ENCODE measurements around the gene UNC45B.
"Not testable (repeated sequence)": the region's sequence is repeated elsewhere in the genome, so short reads cannot be mapped to it uniquely, and the experiment has no call there.

UNC45B gene, protein sequence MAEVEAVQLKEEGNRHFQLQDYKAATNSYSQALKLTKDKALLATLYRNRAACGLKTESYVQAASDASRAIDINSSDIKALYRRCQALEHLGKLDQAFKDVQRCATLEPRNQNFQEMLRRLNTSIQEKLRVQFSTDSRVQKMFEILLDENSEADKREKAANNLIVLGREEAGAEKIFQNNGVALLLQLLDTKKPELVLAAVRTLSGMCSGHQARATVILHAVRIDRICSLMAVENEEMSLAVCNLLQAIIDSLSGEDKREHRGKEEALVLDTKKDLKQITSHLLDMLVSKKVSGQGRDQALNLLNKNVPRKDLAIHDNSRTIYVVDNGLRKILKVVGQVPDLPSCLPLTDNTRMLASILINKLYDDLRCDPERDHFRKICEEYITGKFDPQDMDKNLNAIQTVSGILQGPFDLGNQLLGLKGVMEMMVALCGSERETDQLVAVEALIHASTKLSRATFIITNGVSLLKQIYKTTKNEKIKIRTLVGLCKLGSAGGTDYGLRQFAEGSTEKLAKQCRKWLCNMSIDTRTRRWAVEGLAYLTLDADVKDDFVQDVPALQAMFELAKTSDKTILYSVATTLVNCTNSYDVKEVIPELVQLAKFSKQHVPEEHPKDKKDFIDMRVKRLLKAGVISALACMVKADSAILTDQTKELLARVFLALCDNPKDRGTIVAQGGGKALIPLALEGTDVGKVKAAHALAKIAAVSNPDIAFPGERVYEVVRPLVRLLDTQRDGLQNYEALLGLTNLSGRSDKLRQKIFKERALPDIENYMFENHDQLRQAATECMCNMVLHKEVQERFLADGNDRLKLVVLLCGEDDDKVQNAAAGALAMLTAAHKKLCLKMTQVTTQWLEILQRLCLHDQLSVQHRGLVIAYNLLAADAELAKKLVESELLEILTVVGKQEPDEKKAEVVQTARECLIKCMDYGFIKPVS

DNA sequence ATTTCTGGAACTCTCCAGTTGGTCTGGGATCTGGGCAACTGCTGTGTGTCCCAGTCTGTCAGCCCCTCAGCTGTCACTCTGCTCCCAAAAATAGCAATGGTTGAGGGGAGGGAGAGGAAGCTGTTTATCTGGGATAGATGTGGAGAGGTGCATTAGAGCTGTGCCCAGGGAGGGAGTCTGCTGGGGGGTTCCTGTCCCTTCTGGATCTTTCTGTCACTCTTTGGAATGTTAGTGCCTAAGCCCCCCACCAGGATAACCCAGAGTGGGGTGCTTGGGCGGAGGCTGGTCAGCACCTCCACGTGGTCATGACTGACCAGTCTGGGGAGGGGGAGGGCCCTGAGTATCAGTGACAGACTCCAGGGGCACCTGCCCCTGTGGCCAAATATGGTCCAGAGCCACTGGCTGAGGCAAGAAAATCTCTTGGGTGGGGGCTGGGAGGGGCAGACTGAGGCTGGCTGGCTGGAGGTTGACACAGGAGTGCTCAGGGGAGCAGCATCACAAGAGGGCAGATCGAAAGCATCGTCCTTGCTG is at the start of gene UNC45B:
Gene UNC45B (plus strand): TSS at position 443 of the 531 bp plus-strand sequence. CDS start 447 bp downstream, outside the sequence.
- no peak for DNase-seq

DNA sequence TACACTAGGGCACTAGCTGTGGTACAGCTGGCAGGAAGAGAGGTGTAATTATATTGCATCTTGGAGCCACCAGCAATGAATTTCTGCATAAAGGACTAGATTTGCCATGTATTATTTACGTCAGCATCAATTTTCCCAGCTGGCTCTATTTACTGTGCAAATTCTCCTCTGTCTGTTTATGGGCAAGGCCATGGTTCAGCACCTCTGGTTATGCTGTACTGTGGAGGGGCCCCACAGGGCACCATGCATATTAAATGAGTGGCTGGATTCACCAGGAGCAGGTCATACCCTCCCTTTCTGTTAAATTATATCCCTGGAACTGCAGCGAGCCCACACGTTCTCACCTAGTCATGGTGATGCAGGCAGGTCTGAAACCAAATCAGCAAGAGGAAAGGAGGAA is 47.7 kb upstream of the UNC45B start:
- no peak for DNase-seq

DNA sequence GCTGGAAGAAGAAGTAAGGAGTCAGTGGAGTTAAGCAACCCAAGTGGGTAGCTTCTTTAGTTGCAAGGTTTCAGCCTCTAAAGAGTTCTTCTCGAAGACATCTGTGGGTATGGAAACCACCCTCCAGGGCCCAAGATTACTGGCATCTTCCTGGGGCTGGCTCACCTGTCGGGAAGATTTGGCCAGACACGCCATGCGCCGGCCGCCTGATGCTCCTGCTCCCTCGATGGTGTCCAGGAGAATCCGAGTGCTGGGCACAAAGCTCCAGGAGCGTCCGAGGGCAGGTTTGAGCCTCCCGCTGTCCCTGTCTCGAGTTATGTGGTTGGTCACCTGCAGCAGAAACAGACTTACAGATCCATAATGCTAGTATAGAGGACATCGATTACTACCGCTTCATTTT is 46.6 kb upstream of the UNC45B start:
- DNase-seq, result no peak

DNA sequence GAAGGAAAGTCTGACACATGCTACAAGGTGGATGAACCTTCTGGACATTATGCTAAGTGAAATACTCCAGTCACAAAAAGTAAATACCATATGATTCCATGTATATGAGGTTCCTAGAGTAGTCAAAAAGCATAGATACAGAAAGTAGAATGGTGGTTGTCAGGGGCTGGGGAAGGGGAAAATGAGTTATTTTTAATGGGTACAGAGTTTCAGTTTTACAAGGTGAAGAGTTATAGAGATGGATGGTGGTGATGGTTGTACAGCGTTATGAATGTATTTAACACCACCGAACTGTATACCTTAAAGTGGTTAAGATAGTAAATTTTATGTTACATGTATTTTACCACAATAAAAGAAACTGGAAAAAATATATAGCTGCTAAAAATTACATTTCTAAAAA is 45.9 kb upstream of the UNC45B start:
- DNase-seq, result no peak

DNA sequence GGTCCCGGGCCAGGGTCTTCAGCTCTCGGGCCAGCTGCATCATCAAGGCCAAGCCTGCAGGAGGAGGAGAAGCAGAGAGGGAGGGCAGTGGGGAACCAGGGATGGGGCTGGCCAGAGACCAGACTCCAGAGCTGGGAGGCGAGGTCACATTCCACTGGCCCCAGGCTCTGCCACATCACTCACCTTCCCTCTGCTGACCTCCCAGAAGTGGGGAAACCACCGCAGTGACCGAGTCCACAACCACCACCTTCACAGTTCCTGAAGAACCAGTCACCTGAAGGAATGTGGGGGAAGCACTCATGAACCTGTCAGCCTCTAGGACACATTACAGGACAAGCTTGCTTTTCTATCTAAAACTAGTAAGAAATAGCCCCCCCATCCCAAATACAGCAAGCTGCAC is 44.3 kb upstream of the UNC45B start:
- no peak for DNase-seq

GRCh38 chr17:35104844-35105450 is 42.7 kb upstream of the UNC45B start:
- DNase-seq, result no peak

DNA sequence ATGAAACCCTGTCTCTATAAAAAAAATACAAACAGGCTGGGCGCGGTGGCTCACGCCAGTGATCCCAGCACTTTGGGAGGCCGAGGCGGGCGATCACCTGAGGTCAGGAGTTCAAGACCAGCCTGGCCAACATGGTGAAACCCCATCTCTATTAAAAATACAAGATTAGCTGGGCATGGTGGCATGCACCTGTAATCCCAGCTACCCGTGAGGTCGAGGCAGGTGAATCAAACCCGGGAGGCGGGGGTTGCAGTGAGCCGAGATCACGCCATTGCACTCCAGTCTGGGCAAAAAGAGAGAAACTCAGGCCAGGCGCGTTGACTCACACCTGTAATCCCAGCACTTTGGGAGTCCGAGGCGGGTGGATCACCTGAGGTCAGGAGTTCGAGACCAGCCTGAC is 36.8 kb upstream of the UNC45B start:
- not testable (repeated sequence) for DNase-seq

- DNase-seq, result no peak
These were observed 30.8 kb upstream of the UNC45B start for GRCh38 chr17:35116845-35117244.

- DNase-seq, result peak; percentile 51
These were observed 29.6 kb upstream of the UNC45B start for GRCh38 chr17:35117984-35118383.

GRCh38 chr17:35119370-35120165 is 28.0 kb upstream of the UNC45B start, which contains the start of gene RAD51D:
TSS of gene RAD51D (minus strand) at chr17:35119860. CDS start at chr17:35119613, 247 bp downstream.
- DNase-seq, result peak; percentile 56

- DNase-seq, result no peak
These were observed 26.3 kb upstream of the UNC45B start, which contains the start of gene FNDC8 for GRCh38 chr17:35121315-35121714. TSS of gene FNDC8 (plus strand) at chr17:35121615. CDS start at chr17:35121694, 79 bp downstream.

- no peak for DNase-seq
These were observed 19.7 kb upstream of the UNC45B start for GRCh38 chr17:35127751-35128514.

DNA sequence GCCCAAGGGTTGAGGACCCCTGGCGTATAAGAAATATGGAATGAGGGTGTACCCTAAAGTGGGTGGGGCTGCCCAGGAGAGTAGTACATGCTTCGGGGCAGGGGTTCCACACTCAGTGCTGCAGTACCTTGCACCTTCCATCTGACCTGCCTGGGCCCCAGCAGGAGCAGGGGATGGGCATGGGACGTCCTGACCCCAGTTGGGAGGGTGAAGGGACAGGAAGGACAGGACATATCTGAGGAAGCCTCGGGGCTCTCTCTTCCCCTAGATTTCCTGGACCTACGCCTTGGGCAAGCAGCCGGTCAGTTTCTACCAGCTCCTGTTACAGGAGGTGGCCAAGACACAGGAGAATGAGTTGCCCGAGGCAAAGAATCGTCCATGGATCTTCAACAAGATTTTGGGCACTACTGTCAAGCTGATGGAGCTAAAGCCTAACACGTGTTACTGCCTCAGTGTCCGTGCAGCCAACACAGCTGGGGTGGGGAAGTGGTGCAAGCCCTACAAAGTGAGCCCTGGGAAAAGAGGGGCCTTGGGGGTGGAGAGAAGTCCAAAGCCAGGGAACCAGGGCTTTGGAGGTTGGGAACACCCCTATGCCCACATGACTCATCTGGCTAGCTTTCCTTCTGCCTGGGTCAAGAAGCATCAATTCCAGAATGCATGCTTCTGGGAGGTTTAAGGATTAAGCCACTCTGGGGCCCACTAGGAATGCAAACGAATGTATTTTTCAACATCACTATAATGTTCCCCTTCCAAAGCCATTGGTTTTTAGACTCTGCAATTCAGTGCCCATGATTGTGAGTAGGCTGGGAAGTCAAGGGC is 18.3 kb upstream of the UNC45B start:
- no peak for DNase-seq

- no peak for DNase-seq
These were observed 17.7 kb upstream of the UNC45B start for GRCh38 chr17:35129973-35130351.

DNA sequence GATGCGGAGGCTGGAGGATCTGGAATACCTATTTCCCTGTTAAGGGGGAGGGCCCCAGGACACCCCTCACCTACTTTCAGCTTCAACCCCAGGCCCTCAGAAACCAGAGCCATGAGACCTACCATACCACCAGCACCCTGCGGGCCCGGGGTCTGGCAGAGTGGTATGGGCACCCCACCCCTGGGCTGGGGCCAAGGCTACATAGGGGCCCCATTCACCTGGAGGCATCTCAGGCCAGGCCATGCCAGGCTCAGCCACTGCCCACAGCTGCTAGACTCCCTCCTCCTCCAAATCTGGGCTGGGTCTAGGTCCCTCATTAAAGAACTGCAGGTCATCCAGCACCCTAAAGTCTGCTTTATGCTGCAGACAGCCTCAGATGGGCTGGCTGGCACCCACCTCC is 17.2 kb upstream of the UNC45B start:
- no peak for DNase-seq

DNA sequence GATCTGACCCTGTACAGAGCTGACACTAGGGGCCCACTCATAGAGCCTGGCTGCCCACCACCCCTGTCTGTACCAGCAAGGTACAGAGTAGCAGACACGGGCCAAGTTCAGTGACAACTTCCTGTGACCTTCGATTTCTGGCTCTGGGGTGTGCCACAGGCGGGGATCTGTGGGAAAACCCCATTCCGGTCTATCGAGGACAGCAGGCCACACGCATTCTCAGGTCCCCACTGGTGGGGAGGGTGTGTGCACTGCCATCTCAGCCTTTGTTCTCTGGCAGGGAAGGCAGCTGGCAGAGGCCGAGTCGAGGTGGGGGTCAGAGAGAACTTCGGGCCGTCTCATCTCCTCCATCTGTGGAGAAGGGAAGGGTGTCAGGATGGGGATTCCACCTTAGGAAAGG is 15.5 kb upstream of the UNC45B start:
- DNase-seq, result no peak

- no peak for DNase-seq
These were observed 14.6 kb upstream of the UNC45B start for GRCh38 chr17:35132816-35133550.

DNA sequence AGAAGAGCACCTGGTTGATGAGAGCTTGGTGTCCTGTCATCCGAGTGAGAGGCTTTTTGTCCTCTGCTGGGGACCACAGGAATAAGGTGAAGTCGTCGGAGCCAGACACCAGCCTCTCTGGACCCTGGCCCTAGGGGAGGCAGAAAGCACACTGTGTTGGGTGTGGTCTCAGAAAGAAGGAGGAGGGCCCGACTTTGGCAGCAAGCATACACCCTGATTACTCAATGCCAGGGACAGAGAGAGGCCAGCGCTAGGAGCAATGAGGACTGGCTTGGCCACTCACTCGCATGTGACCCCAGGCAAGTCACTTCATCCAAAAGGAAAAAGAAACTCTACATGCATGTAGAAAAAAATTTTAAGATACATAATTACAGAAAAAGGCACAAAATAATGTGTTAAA is 12.3 kb upstream of the UNC45B start:
- DNase-seq, result no peak

- DNase-seq, result no peak
These were observed 9.4 kb upstream of the UNC45B start for GRCh38 chr17:35138218-35138617.
